Hepatocyte (in vitro differentiated cells): ENCODE data around the gene IGF2BP3. TPM values are rescaled to one million over a fixed set of nuclear protein-coding genes. Genes with fewer than 3 reads are reported as not detected.
A peak's percentile ranks its signal among the peaks of the same experiment; 100 is the strongest.

Experiments
- DNase-seq: peaks from one replicate; pipeline ENCODE4 v3.0.0-alpha.2; 2016; ENCODE audit warnings: low spot score
- H2AFZ ChIP-seq: fragments of 200-600 bp; sonication (generic); 2 replicates; pipeline ENCODE4 v1.6.0; 2016; ENCODE audit warnings: antibody characterized with exemption, mild to moderate bottlenecking
- H3K27ac ChIP-seq: fragments of 200-600 bp; sonication (generic); 2 replicates; pipeline ENCODE4 v1.5.1; 2016; ENCODE audit warnings: mild to moderate bottlenecking
- H3K27me3 ChIP-seq: fragments of 200-600 bp; sonication (generic); 2 replicates; pipeline ENCODE4 v1.6.1; 2016
- H3K36me3 ChIP-seq: fragments of 200-600 bp; sonication (generic); replicated peaks from 2 replicates; pipeline ENCODE4 v1.5.1; 2016; ENCODE audit warnings: low read depth; ENCODE audit not compliant: insufficient read depth
- H3K4me1 ChIP-seq: fragments of 200-600 bp; sonication (generic); 2 replicates; pipeline ENCODE4 v1.5.1; 2016; ENCODE audit warnings: mild to moderate bottlenecking, moderate library complexity; ENCODE audit not compliant: insufficient read depth
- H3K4me2 ChIP-seq: fragments of 200-600 bp; sonication (generic); 2 replicates; pipeline ENCODE4 v1.6.0; 2016
- H3K4me3 ChIP-seq: fragments of 200-600 bp; sonication (generic); 2 replicates; pipeline ENCODE4 v1.5.1; 2016; ENCODE audit warnings: mild to moderate bottlenecking
- H3K79me2 ChIP-seq: fragments of 200-600 bp; sonication (generic); 2 replicates; pipeline ENCODE4 v1.6.0; 2017; ENCODE audit warnings: mild to moderate bottlenecking
- H3K9me2 ChIP-seq: fragments of 200-600 bp; sonication (generic); replicated peaks from 2 replicates; pipeline ENCODE4 v1.6.0; 2017; ENCODE audit warnings: mild to moderate bottlenecking; ENCODE audit not compliant: insufficient read depth
- H3K9me3 ChIP-seq: fragments of 200-600 bp; sonication (generic); 2 replicates; pipeline ENCODE4 v1.5.1; 2016; ENCODE audit warnings: low read depth, mild to moderate bottlenecking
- H4K20me1 ChIP-seq: fragments of 200-600 bp; sonication (generic); 2 replicates; pipeline ENCODE4 v1.6.0; 2016; ENCODE audit warnings: mild to moderate bottlenecking; ENCODE audit not compliant: insufficient read depth, poor library complexity, severe bottlenecking
- EZH2 ChIP-seq: fragments of 200-600 bp; sonication (generic); IDR thresholded peaks from 2 replicates; pipeline ENCODE4 v1.6.1; 2016; ENCODE audit warnings: antibody characterized with exemption, mild to moderate bottlenecking, borderline replicate concordance
- EZH2phosphoT487 ChIP-seq: fragments of 200-600 bp; sonication (generic); IDR thresholded peaks from one replicate; pipeline ENCODE4 v1.6.1; 2018; ENCODE audit warnings: antibody characterized with exemption, mild to moderate bottlenecking, low read depth, moderate library complexity; ENCODE audit not compliant: unreplicated experiment, severe bottlenecking
- WGBS: methylation state at CpG from one replicate; pipeline ENCODE4 v1.1.6; 2016; ENCODE audit warnings: low lambda C conversion rate; ENCODE audit errors: missing lambda C conversion rate; 5-methylcytosine and 5-hydroxymethylcytosine counted together
- polyA plus RNA-seq: library from polyadenylated mRNA; unstranded; fragments of >200 nt; fragmentation: Nextera tagmentation; extraction: Ambion mirVana; gene quantifications from 2 replicates; pipeline ENCODE4 v1.2.1, GENCODE V29; 2016
- total RNA-seq: library from RNA; depleted of rRNA; stranded (reverse); fragments of >200 nt; gene quantifications from 2 replicates; pipeline ENCODE4 v1.2.3, GENCODE V29; 2014
- TF ChIP-seq, protein P1 (sequence below): fragments of 200-600 bp; sonication (generic); IDR thresholded peaks from 2 replicates; pipeline ENCODE4 v1.5.1; 2016; ENCODE audit warnings: antibody characterized with exemption, mild to moderate bottlenecking; ENCODE audit not compliant: poor library complexity

Gene IGF2BP3
- total and polyA plus RNA-seq, 2 experiments from 2014 or later: 28.9 to 73.1 TPM

DNA sequence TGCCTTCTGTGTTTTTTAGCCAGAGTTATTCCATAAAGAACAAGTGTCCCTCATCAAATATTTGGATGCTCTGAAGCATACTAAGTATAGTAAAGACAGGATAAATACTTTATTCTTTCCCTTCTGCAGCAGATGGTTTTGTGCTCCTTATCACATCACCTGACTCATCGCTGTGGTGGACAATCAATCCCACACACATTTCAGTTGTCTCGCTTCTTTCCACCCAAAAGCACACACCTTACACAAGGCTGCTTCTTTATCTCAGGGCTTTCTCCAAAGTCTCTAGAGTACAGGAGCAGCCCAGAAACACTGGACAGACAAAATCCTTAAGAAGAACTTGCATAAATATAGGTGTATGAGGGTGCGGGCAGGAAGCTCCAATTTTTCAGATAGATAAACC is 43.4 kb downstream of the IGF2BP3 start:
- no peaks in the 10 kb centered on the region for H3K9me3 ChIP-seq
- TF ChIP-seq EZH2phosphoT487 (no peak), EZH2 (no peak)
- TF ChIP-seq, protein P1, sequence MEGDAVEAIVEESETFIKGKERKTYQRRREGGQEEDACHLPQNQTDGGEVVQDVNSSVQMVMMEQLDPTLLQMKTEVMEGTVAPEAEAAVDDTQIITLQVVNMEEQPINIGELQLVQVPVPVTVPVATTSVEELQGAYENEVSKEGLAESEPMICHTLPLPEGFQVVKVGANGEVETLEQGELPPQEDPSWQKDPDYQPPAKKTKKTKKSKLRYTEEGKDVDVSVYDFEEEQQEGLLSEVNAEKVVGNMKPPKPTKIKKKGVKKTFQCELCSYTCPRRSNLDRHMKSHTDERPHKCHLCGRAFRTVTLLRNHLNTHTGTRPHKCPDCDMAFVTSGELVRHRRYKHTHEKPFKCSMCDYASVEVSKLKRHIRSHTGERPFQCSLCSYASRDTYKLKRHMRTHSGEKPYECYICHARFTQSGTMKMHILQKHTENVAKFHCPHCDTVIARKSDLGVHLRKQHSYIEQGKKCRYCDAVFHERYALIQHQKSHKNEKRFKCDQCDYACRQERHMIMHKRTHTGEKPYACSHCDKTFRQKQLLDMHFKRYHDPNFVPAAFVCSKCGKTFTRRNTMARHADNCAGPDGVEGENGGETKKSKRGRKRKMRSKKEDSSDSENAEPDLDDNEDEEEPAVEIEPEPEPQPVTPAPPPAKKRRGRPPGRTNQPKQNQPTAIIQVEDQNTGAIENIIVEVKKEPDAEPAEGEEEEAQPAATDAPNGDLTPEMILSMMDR: no peak
- no peak overlapping the region for H3K4me2 ChIP-seq
- H3K27me3 ChIP-seq: no peaks in the 10 kb centered on the region
- WGBS: 84% methylated on average over 3 of the region's 3 CpGs
- peaks cover 10% of the 10 kb centered on the region for H3K4me1 ChIP-seq
- H2AFZ ChIP-seq: no peak overlapping the region
- no peak for DNase-seq
- H3K36me3 ChIP-seq: no peaks in the 10 kb centered on the region
- peaks cover 91% of the 10 kb centered on the region for H3K79me2 ChIP-seq
- no peak overlapping the region for H3K27ac ChIP-seq
- no peaks in the 10 kb centered on the region for H3K9me2 ChIP-seq
- peaks cover 14% of the 10 kb centered on the region for H4K20me1 ChIP-seq
- no peak overlapping the region for H3K4me3 ChIP-seq

- TF ChIP-seq EZH2phosphoT487 (no peak), EZH2 (no peak)
- TF ChIP-seq, protein P1: no peak
- no peak for DNase-seq
- Histone ChIP-seq H3K4me2 (peak overlapping the region; percentile 46), H2AFZ (no peak overlapping the region), H3K79me2 (peaks cover 97% of the 10 kb centered on the region), H3K27ac (peak overlapping the region; percentile 30), H4K20me1 (peaks cover 26% of the 10 kb centered on the region), H3K4me3 (no peak overlapping the region), H3K27me3 (no peaks in the 10 kb centered on the region), H3K9me3 (no peaks in the 10 kb centered on the region), H3K4me1 (no peaks in the 10 kb centered on the region), H3K36me3 (no peaks in the 10 kb centered on the region), H3K9me2 (no peaks in the 10 kb centered on the region)
- 36% methylated on average over 10 of the region's 10 CpGs for WGBS
These were observed 47.4 kb downstream of the IGF2BP3 start for GRCh38 chr7:23422909-23423308.

- no peaks in the 10 kb centered on the region for H3K9me3 ChIP-seq
- WGBS: 66% methylated on average over 7 of the region's 7 CpGs
- peaks cover 97% of the 10 kb centered on the region for H3K79me2 ChIP-seq
These were observed 47.9 kb downstream of the IGF2BP3 start for GRCh38 chr7:23422384-23422783.

More at GRCh38 chr7:23422384-23422783, 47.9 kb downstream of the IGF2BP3 start:
- Histone ChIP-seq H4K20me1 (peaks cover 26% of the 10 kb centered on the region), H3K4me2 (peak overlapping the region; percentile 46), H2AFZ (no peak overlapping the region), H3K27me3 (no peaks in the 10 kb centered on the region), H3K27ac (peak overlapping the region; percentile 30), H3K4me1 (no peaks in the 10 kb centered on the region), H3K4me3 (no peak overlapping the region), H3K9me2 (no peaks in the 10 kb centered on the region), H3K36me3 (no peaks in the 10 kb centered on the region)
- TF ChIP-seq EZH2phosphoT487 (no peak), EZH2 (no peak)
- TF ChIP-seq, protein P1: no peak
- no peak for DNase-seq
